Stimulated activated naive CD8-positive, alpha-beta T cell treated with anti-CD3 and anti-CD28 coated beads, Interleukin-15, amount 100 ng/mL, for 72 hours (primary cell): Measurements from ENCODE around the gene CEP131.

Experiments used
- ATAC-seq: fragments of 150-1000 bp; cut with Tn5 transposase; 2 replicates; pipeline ENCODE4 v1.10.0; 2021; ENCODE audit warnings: mild to moderate bottlenecking, moderate library complexity
- DNase-seq, 2 donors: peaks; one replicate each; pipeline ENCODE4 v3.0.0; 2021 to 2022
- H3K27ac Mint-ChIP-seq, 2 donors: one replicate each; pipeline ENCODE4 v1.8.0; 2022; ENCODE audit warnings: mild to moderate bottlenecking in 2 of 2, mixed read lengths in 2 of 2, moderate library complexity in 2 of 2
- H3K27me3 Mint-ChIP-seq: one replicate; pipeline ENCODE4 v1.8.0; 2022; ENCODE audit warnings: mixed read lengths
- H3K4me1 Mint-ChIP-seq: one replicate; pipeline ENCODE4 v1.8.0; 2022; ENCODE audit warnings: mild to moderate bottlenecking, mixed read lengths
- H3K4me3 Mint-ChIP-seq, 2 donors: one replicate each; pipeline ENCODE4 v1.8.0; 2022; ENCODE audit warnings: mild to moderate bottlenecking in 2 of 2, mixed read lengths in 2 of 2, moderate library complexity in 1 of 2
- H3K9me3 Mint-ChIP-seq, 2 donors: one replicate each; pipeline ENCODE4 v1.8.0; 2022; ENCODE audit warnings: mixed read lengths in 2 of 2

The CEP131 gene

GRCh38 chr17:81206166-81206565 lies 16.6 kb downstream of the CEP131 start:
- ATAC-seq (no peak), DNase-seq (no peak)
- Mint-ChIP-seq H3K27me3 (no peaks in the 10 kb centered on the region), H3K4me3 (no peak overlapping the region), H3K4me1 (peaks cover 9% of the 10 kb centered on the region), H3K9me3 (no peaks in the 10 kb centered on the region), H3K27ac (no peak overlapping the region)

- Mint-ChIP-seq H3K9me3 (no peaks in the 10 kb centered on the region), H3K4me3 (no peak overlapping the region), H3K4me1 (peaks cover 9% of the 10 kb centered on the region), H3K27me3 (no peaks in the 10 kb centered on the region), H3K27ac (no peak overlapping the region)
- DNase-seq (no peak), ATAC-seq (no peak)
Measured at GRCh38 chr17:81204578-81204977, 18.2 kb downstream of the CEP131 start.

GRCh38 chr17:81203136-81203535 lies 19.6 kb downstream of the CEP131 start:
- DNase-seq (no peak), ATAC-seq (no peak)
- Mint-ChIP-seq H3K27ac (no peak overlapping the region), H3K4me3 (no peak overlapping the region), H3K9me3 (no peaks in the 10 kb centered on the region), H3K4me1 (peaks cover 7% of the 10 kb centered on the region), H3K27me3 (no peaks in the 10 kb centered on the region)

GRCh38 chr17:81202318-81202717 lies 20.4 kb downstream of the CEP131 start:
- no peak overlapping the region for H3K27ac Mint-ChIP-seq
- no peaks in the 10 kb centered on the region for H3K27me3 Mint-ChIP-seq
- ATAC-seq = no peak
- H3K9me3 Mint-ChIP-seq = no peaks in the 10 kb centered on the region
- no peak for DNase-seq
- H3K4me3 Mint-ChIP-seq = no peak overlapping the region
- no peaks in the 10 kb centered on the region for H3K4me1 Mint-ChIP-seq

- no peak overlapping the region for H3K4me3 Mint-ChIP-seq
- no peak overlapping the region for H3K27ac Mint-ChIP-seq
- no peaks in the 10 kb centered on the region for H3K27me3 Mint-ChIP-seq
- no peaks in the 10 kb centered on the region for H3K9me3 Mint-ChIP-seq
- ATAC-seq = peak; percentile 55
- no peaks in the 10 kb centered on the region for H3K4me1 Mint-ChIP-seq
- no peak for DNase-seq
Measured at GRCh38 chr17:81200695-81201580, 21.8 kb downstream of the CEP131 start.

GRCh38 chr17:81200201-81200600 lies 22.6 kb downstream of the CEP131 start:
- ATAC-seq = no peak
- no peak overlapping the region for H3K4me3 Mint-ChIP-seq
- H3K27ac Mint-ChIP-seq = no peak overlapping the region
- no peaks in the 10 kb centered on the region for H3K9me3 Mint-ChIP-seq
- H3K4me1 Mint-ChIP-seq = no peaks in the 10 kb centered on the region
- DNase-seq = no peak
- H3K27me3 Mint-ChIP-seq = no peaks in the 10 kb centered on the region

GRCh38 chr17:81199482-81199830 lies 23.3 kb downstream of the CEP131 start:
- H3K4me3 Mint-ChIP-seq = no peak overlapping the region
- H3K9me3 Mint-ChIP-seq = no peaks in the 10 kb centered on the region
- H3K27ac Mint-ChIP-seq = no peak overlapping the region
- no peaks in the 10 kb centered on the region for H3K4me1 Mint-ChIP-seq
- DNase-seq (no peak), ATAC-seq (no peak)
- no peaks in the 10 kb centered on the region for H3K27me3 Mint-ChIP-seq

- no peak for DNase-seq
- Mint-ChIP-seq H3K4me3 (no peak overlapping the region), H3K27me3 (no peaks in the 10 kb centered on the region), H3K27ac (no peak overlapping the region), H3K9me3 (no peaks in the 10 kb centered on the region), H3K4me1 (no peaks in the 10 kb centered on the region)
- no peak for ATAC-seq
Measured at GRCh38 chr17:81198826-81199481, 23.8 kb downstream of the CEP131 start.

- Mint-ChIP-seq H3K27ac (no peak overlapping the region), H3K4me3 (no peak overlapping the region), H3K27me3 (no peaks in the 10 kb centered on the region), H3K9me3 (no peaks in the 10 kb centered on the region), H3K4me1 (no peaks in the 10 kb centered on the region)
- DNase-seq (no peak), ATAC-seq (no peak)
Measured at GRCh38 chr17:81197831-81198490, 24.8 kb downstream of the CEP131 start.

GRCh38 chr17:81197409-81197795 lies 25.4 kb downstream of the CEP131 start:
- ATAC-seq = peak; percentile 52
- Mint-ChIP-seq H3K27me3 (no peaks in the 10 kb centered on the region), H3K9me3 (no peaks in the 10 kb centered on the region), H3K4me3 (no peak overlapping the region), H3K4me1 (no peaks in the 10 kb centered on the region), H3K27ac (no peak overlapping the region)
- DNase-seq = no peak

GRCh38 chr17:81196505-81197408 lies 26.0 kb downstream of the CEP131 start:
- DNase-seq (no peak), ATAC-seq (no peak)
- H3K4me3 Mint-ChIP-seq = no peak overlapping the region
- H3K4me1 Mint-ChIP-seq = no peaks in the 10 kb centered on the region
- H3K9me3 Mint-ChIP-seq = no peaks in the 10 kb centered on the region
- H3K27me3 Mint-ChIP-seq = no peaks in the 10 kb centered on the region
- no peak overlapping the region for H3K27ac Mint-ChIP-seq

- H3K27me3 Mint-ChIP-seq = no peaks in the 10 kb centered on the region
- H3K9me3 Mint-ChIP-seq = no peaks in the 10 kb centered on the region
- no peak overlapping the region for H3K4me3 Mint-ChIP-seq
- no peak overlapping the region for H3K27ac Mint-ChIP-seq
- DNase-seq (no peak), ATAC-seq (no peak)
- no peaks in the 10 kb centered on the region for H3K4me1 Mint-ChIP-seq
Measured at GRCh38 chr17:81195941-81196495, 26.7 kb downstream of the CEP131 start.

- ATAC-seq = no peak
- Mint-ChIP-seq H3K4me1 (no peaks in the 10 kb centered on the region), H3K27ac (peak overlapping the region in 1 of 2 donors; percentile 54), H3K9me3 (no peaks in the 10 kb centered on the region), H3K4me3 (no peak overlapping the region), H3K27me3 (no peaks in the 10 kb centered on the region)
- DNase-seq = no peak
Measured at GRCh38 chr17:81194941-81195901, 27.5 kb downstream of the CEP131 start.

GRCh38 chr17:81194225-81194760 lies 28.5 kb downstream of the CEP131 start:
- DNase-seq (no peak), ATAC-seq (no peak)

More at GRCh38 chr17:81194225-81194760, 28.5 kb downstream of the CEP131 start:
- H3K27me3 Mint-ChIP-seq = no peaks in the 10 kb centered on the region
- no peak overlapping the region for H3K27ac Mint-ChIP-seq
- H3K9me3 Mint-ChIP-seq = no peaks in the 10 kb centered on the region
- no peak overlapping the region for H3K4me3 Mint-ChIP-seq
- no peaks in the 10 kb centered on the region for H3K4me1 Mint-ChIP-seq
